ENCODE data around the gene TECTB. TPM values are rescaled to one million over a fixed set of nuclear protein-coding genes. Genes with fewer than 3 reads are reported as not detected.

The TECTB gene
- total RNA-seq, 1 experiment from 2014 or later: not detected

- DNase-seq (ENCODE audit: low read depth, low spot score): no peak
- peaks cover 17% of the 10 kb centered on the region for H3K27me3 ChIP-seq (ENCODE audit: control insufficient read depth, insufficient read depth, low read length)
- CTCF ChIA-PET: no interaction called here
- H3K9me3 ChIP-seq (ENCODE audit: control insufficient read depth, insufficient read depth, low read depth, low read length): no peaks in the 10 kb centered on the region
- H3K27ac ChIP-seq (ENCODE audit: low read length): no peak overlapping the region
- H3K4me3 ChIP-seq (ENCODE audit: low read depth in 2 of 2, low read length in 2 of 2): no peak overlapping the region
- no peaks in the 10 kb centered on the region for H3K36me3 ChIP-seq (ENCODE audit: control insufficient read depth, insufficient read depth, low read length)
- POLR2A ChIA-PET: no interaction called here
- no peak for TF ChIP-seq REST (IDR thresholded peaks at IDR 0.05; ENCODE audit: insufficient read depth in 1 of 2, low read depth in 2 of 2, low read length in 1 of 2)
- TF ChIP-seq, protein P1, sequence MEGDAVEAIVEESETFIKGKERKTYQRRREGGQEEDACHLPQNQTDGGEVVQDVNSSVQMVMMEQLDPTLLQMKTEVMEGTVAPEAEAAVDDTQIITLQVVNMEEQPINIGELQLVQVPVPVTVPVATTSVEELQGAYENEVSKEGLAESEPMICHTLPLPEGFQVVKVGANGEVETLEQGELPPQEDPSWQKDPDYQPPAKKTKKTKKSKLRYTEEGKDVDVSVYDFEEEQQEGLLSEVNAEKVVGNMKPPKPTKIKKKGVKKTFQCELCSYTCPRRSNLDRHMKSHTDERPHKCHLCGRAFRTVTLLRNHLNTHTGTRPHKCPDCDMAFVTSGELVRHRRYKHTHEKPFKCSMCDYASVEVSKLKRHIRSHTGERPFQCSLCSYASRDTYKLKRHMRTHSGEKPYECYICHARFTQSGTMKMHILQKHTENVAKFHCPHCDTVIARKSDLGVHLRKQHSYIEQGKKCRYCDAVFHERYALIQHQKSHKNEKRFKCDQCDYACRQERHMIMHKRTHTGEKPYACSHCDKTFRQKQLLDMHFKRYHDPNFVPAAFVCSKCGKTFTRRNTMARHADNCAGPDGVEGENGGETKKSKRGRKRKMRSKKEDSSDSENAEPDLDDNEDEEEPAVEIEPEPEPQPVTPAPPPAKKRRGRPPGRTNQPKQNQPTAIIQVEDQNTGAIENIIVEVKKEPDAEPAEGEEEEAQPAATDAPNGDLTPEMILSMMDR (IDR thresholded peaks at IDR 0.05): no peak
- no peak for TF ChIP-seq POLR2AphosphoS5 (IDR thresholded peaks at IDR 0.05; ENCODE audit: low read depth, low read length)
- no peak for TF ChIP-seq SIN3A (IDR thresholded peaks at IDR 0.05; ENCODE audit: borderline replicate concordance, insufficient read depth, low read depth, low read length)
- TF ChIP-seq TCF7L2 (IDR thresholded peaks at IDR 0.05; ENCODE audit: low read depth, low read length): no peak
- in situ Hi-C loops (cut with HindIII; ENCODE audit: low pct_unique_long_range_greater_than_20kb, low sequenced_read_pairs): no loop called here
- ATAC-seq: no peak
- BruUV-seq (replicated peaks): no TSS peak
- intact Hi-C loops (cut with micrococcal nuclease; ENCODE audit: unreplicated experiment): loop anchor here (10.0 kb wide), 1 partner anchor 557 kb away; no protein-coding TSS in a partner anchor
- no peaks in the 10 kb centered on the region for H3K4me1 ChIP-seq (ENCODE audit: control insufficient read depth, insufficient read depth, low read length)
These were observed 28.3 kb downstream of the TECTB start for GRCh38 chr10:112311481-112311880.

GRCh38 chr10:112313234-112313633, 30.0 kb downstream of the TECTB start:
- no peak for TF ChIP-seq TCF7L2 (IDR thresholded peaks at IDR 0.05; ENCODE audit: low read depth, low read length)
- TF ChIP-seq SIN3A (IDR thresholded peaks at IDR 0.05; ENCODE audit: borderline replicate concordance, insufficient read depth, low read depth, low read length): no peak
- TF ChIP-seq POLR2AphosphoS5 (IDR thresholded peaks at IDR 0.05; ENCODE audit: low read depth, low read length): no peak
- TF ChIP-seq, protein P1 (IDR thresholded peaks at IDR 0.05): no peak
- no peak for TF ChIP-seq REST (IDR thresholded peaks at IDR 0.05; ENCODE audit: insufficient read depth in 1 of 2, low read depth in 2 of 2, low read length in 1 of 2)
- intact Hi-C loops (cut with micrococcal nuclease; ENCODE audit: unreplicated experiment) (loop anchor here (10.0 kb wide), 1 partner anchor 558 kb away; no protein-coding TSS in a partner anchor), in situ Hi-C loops (cut with HindIII; ENCODE audit: low pct_unique_long_range_greater_than_20kb, low sequenced_read_pairs) (no loop called here)
- no peak overlapping the region for H3K4me3 ChIP-seq (ENCODE audit: low read depth in 2 of 2, low read length in 2 of 2)
- H3K36me3 ChIP-seq (ENCODE audit: control insufficient read depth, insufficient read depth, low read length): no peaks in the 10 kb centered on the region
- DNase-seq (ENCODE audit: low read depth, low spot score) (no peak), ATAC-seq (no peak)
- no TSS peak for BruUV-seq (replicated peaks)
- H3K27ac ChIP-seq (ENCODE audit: low read length): no peak overlapping the region
- peaks cover 16% of the 10 kb centered on the region for H3K27me3 ChIP-seq (ENCODE audit: control insufficient read depth, insufficient read depth, low read length)
- ChIA-PET POLR2A (no interaction called here), CTCF (no interaction called here)
- no peaks in the 10 kb centered on the region for H3K9me3 ChIP-seq (ENCODE audit: control insufficient read depth, insufficient read depth, low read depth, low read length)
- H3K4me1 ChIP-seq (ENCODE audit: control insufficient read depth, insufficient read depth, low read length): no peaks in the 10 kb centered on the region

Data from Panc1 (cell line).